ENCODE measurements around the gene DIS3L2.

Gene DIS3L2

GRCh38 chr2:232132181-232132580 is 170.7 kb downstream of the DIS3L2 start:
- TF ChIP-seq CTCF (IDR thresholded peaks at IDR 0.05; ENCODE audit: low read depth, low read length) = no peak
- DNase-seq (ENCODE audit: low read depth, low spot score) = no peak
- in situ Hi-C loops (cut with HindIII; ENCODE audit: low sequenced_read_pairs) = no loop called here
- no peak overlapping the region for H3K4me3 ChIP-seq (ENCODE audit: low read depth, low read length)

- no peak overlapping the region for H3K4me3 ChIP-seq (ENCODE audit: low read depth, low read length)
- DNase-seq (ENCODE audit: low read depth, low spot score) = no peak
- TF ChIP-seq CTCF (IDR thresholded peaks at IDR 0.05; ENCODE audit: low read depth, low read length) = peak; percentile 27
- in situ Hi-C loops (cut with HindIII; ENCODE audit: low sequenced_read_pairs) = no loop called here
Measured at GRCh38 chr2:232133078-232133477, 171.6 kb downstream of the DIS3L2 start.

- no peak overlapping the region for H3K4me3 ChIP-seq (ENCODE audit: low read depth, low read length)
- no peak for TF ChIP-seq CTCF (IDR thresholded peaks at IDR 0.05; ENCODE audit: low read depth, low read length)
- no peak for DNase-seq (ENCODE audit: low read depth, low spot score)
- in situ Hi-C loops (cut with HindIII; ENCODE audit: low sequenced_read_pairs) = no loop called here
Measured at GRCh38 chr2:232134939-232135338, 173.4 kb downstream of the DIS3L2 start.

GRCh38 chr2:232137356-232138147 is 176.0 kb downstream of the DIS3L2 start:
- no peak for TF ChIP-seq CTCF (IDR thresholded peaks at IDR 0.05; ENCODE audit: low read depth, low read length)
- in situ Hi-C loops (cut with HindIII; ENCODE audit: low sequenced_read_pairs) = no loop called here
- DNase-seq (ENCODE audit: low read depth, low spot score) = no peak
- H3K4me3 ChIP-seq (ENCODE audit: low read depth, low read length) = no peak overlapping the region

GRCh38 chr2:232138441-232138840 is 176.9 kb downstream of the DIS3L2 start:
- TF ChIP-seq CTCF (IDR thresholded peaks at IDR 0.05; ENCODE audit: low read depth, low read length) = no peak
- no peak overlapping the region for H3K4me3 ChIP-seq (ENCODE audit: low read depth, low read length)
- in situ Hi-C loops (cut with HindIII; ENCODE audit: low sequenced_read_pairs) = no loop called here
- DNase-seq (ENCODE audit: low read depth, low spot score) = no peak

GRCh38 chr2:232139171-232139594 is 177.7 kb downstream of the DIS3L2 start:
- TF ChIP-seq CTCF (IDR thresholded peaks at IDR 0.05; ENCODE audit: low read depth, low read length) = no peak
- in situ Hi-C loops (cut with HindIII; ENCODE audit: low sequenced_read_pairs) = no loop called here
- no peak for DNase-seq (ENCODE audit: low read depth, low spot score)
- no peak overlapping the region for H3K4me3 ChIP-seq (ENCODE audit: low read depth, low read length)
